ENCODE data around the gene VPS52.

- TF ChIP-seq, protein P1, sequence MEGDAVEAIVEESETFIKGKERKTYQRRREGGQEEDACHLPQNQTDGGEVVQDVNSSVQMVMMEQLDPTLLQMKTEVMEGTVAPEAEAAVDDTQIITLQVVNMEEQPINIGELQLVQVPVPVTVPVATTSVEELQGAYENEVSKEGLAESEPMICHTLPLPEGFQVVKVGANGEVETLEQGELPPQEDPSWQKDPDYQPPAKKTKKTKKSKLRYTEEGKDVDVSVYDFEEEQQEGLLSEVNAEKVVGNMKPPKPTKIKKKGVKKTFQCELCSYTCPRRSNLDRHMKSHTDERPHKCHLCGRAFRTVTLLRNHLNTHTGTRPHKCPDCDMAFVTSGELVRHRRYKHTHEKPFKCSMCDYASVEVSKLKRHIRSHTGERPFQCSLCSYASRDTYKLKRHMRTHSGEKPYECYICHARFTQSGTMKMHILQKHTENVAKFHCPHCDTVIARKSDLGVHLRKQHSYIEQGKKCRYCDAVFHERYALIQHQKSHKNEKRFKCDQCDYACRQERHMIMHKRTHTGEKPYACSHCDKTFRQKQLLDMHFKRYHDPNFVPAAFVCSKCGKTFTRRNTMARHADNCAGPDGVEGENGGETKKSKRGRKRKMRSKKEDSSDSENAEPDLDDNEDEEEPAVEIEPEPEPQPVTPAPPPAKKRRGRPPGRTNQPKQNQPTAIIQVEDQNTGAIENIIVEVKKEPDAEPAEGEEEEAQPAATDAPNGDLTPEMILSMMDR (conservative IDR thresholded peaks at IDR 0.05; ENCODE audit: low read length), result no peak
- TF ChIP-seq EZH2phosphoT487 (IDR thresholded peaks at IDR 0.05; ENCODE audit: borderline replicate concordance, low read depth, low read length), result no peak
Measured at GRCh38 chr6:33207552-33208090, 64.1 kb downstream of the VPS52 start.
